Putamen (tissue), 1 donor: ENCODE measurements around the gene NTRK3.
A peak's percentile ranks its signal among the peaks of the same experiment; 100 is the strongest.

Source experiments
- DNase-seq: peaks from one replicate; pipeline ENCODE4 v3.0.0-alpha.2; 2016; ENCODE audit warnings: low spot score

The NTRK3 gene

DNA sequence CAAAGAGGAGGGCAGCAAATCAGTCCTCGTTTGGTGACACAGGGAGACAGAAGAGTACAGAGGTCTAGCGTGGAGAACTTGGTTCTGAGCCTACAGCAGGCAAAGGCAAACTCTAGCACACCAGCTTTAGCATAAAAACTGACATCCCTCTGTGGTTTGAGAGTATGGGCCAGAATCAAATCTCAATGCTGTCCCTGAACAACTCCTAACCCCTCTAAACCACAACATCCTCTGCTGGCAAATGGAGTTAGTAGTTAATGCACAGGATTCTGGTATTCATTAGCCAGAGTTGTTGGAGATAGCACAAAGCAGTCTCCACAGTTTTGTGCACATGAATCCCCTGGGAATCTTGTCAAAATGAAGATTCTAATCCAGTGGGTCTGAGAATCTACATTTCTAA lies 315.8 kb downstream of the NTRK3 start:
- no peak for DNase-seq

DNA sequence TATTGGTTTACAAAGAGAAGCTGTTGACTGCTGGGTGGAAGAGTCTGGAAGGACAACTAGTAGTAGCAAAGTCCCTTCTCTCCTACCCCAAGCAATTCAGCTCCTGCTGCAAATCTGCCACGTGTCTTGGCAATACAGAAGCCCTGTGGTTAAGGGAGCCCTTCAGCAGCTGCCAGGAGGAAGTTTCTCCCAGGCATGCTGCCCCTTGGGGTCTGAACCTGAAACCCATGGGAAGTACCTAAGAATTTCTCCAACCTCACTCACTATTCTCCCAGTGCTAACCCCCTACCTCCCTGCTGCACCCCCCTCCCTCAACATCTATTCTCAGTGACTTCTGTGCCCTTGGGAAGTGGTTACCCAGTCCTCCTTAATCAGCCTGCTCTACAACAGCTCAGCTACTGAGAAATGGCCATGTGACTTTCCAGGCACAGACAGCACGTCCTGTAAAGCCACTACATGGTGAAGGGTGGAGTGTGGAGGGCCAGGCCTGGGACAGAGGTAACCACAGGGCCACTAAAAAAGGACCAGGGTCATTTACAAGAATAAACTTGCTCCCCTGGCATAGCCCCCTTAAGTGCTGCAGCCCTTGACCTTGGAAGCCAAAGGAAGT lies 316.6 kb downstream of the NTRK3 start:
- no peak for DNase-seq

DNA sequence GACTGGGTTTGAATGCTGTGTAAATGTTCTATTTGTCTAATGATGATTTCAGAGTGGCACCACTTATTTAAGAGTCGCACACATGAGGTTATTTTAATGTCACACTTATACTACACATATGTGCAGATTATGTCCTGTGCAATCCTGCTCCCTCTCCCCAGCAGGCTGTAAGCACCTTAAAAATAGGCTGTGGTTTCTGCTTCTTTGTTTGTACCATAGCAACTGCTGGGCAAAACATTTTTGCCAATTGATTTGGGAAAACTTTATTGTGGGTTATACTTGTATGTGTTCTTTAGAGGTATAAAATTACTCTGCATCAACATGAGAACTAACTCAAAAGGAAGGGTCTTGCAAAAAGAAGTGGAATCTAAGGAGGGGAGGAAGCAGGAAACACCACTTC lies 318.5 kb downstream of the NTRK3 start:
- no peak for DNase-seq

DNA sequence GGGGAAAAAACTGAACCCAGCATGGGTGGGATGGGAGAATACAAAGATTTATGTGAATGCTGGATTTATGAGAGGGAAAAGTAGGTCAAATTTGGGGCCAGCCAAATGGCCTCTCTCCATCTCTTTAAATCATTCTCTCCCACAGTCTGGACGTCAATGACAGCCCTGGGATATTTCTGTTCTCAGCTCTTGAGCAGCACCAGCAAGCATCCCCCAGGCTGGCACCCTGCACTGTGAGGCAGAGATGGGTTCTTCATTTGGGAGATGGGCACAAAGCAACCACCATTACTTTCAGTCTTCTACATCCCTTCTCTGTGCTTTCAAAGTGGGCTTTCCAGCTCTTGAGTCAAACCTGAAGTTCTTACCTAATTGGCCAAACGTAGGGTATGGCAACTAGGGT lies 321.0 kb downstream of the NTRK3 start:
- DNase-seq: no peak

DNA sequence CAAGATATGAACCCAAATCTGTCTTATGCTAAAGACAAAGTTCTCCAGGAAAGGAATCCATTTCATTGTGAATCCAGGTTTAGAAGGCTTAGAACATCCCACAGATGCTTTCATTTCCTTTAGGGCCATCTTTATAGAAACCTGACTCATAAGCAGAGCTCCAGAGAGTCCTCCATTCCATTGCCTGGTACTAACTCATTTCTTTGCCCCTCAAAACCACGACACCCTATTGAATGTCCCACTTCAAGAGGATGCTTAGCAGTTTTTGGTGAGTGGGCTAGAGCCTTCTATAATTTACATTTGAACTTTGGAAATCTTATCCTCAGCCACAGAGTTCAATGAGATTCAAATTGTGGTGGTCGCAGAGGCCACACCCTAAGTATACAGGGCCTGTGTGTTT lies 325.0 kb downstream of the NTRK3 start:
- no peak for DNase-seq

DNA sequence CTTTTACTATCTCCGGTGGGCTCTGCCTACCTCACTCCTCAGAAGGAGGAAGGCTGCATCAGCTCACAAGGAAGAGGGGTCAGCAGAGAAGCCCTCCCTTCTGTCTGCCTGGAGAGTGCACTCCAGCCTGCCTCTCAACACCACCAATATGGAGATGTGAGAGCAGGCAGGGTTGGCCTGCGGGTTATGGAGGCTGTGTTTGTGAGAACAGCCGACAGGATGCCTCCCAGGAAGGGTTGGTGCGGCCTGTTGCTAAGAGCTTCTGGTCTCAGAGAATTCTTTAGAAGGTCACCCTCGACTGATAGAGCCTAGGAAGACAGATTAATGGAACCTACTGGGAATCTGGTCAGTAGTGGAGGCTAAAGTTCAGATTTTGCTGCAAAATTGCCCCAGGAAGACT lies 326.1 kb downstream of the NTRK3 start:
- DNase-seq: no peak

DNA sequence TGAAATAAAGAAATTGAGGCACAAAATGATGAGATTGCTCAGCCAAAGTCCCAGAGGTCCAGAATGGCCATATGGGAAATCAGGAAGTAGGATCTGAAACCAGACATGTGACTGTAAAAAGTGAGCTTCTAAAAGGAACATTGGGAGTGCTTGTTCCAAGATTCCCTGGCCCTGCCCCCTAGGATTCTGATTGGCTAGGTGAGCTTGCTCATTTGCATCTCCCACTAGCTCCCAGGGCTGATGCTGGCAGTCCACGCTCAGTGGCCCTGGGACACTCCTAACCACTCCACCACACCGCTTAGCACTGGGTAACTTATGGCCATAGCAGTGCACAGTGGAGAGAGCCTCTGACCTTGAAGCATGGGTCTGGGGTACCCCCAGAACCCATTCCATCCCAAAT lies 326.7 kb downstream of the NTRK3 start:
- DNase-seq: no peak

DNA sequence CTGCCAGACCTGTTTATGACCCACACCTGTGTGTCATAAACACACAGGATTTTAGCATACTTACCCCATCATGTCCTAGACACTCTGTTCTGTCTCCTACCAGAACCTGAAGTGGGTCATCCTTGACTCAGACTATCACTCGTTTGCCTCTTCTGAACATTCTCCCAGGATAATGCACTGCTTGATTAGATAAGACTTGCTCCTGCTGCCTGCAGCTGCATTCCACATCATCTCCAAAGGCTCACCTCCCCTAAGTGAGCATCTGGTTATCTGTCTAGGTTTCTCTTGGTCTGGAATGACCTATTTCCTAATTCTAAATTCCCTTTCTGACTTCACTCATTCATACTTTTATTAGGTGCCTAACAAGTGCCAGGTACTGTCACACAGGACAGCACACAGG lies 332.1 kb downstream of the NTRK3 start:
- no peak for DNase-seq

DNA sequence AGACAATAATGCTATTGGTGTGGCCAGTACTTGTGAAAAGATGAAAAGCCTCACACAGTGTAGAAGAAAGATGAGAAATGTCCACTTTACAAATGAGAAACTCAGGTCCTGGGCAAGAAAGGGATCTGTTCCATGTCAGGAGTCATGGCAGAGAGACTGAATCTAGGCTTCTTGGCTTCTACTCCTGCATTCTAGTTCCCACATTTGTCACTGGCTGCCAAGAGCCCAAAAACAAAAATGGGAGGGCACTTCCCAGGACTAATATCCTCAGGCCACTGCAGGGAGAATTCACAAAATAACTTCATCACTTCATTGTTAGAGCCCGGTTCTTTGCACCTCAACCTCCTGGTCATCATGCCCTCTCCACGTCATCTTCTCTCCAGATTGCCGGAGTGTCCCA lies 337.5 kb downstream of the NTRK3 start:
- DNase-seq: no peak

DNA sequence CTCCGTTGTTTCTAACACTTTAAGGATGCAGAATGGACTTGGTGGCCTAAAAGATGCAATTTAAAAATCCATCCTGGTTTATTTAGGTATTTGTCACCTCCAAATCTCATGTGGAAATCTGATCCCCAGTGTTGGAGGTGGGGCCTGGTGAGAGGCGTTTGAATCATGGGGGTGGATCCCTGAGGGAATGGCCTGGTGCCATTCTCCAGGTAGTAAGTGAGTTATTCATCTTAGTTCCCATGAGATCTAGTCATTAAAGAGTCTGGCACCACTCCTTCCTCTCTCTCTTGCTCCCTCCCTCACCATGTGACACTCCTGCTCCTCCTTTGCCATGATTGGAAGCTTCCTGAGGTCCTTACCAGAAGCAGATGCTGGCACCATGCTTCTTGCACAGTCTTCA lies 339.1 kb downstream of the NTRK3 start:
- no peak for DNase-seq

DNA sequence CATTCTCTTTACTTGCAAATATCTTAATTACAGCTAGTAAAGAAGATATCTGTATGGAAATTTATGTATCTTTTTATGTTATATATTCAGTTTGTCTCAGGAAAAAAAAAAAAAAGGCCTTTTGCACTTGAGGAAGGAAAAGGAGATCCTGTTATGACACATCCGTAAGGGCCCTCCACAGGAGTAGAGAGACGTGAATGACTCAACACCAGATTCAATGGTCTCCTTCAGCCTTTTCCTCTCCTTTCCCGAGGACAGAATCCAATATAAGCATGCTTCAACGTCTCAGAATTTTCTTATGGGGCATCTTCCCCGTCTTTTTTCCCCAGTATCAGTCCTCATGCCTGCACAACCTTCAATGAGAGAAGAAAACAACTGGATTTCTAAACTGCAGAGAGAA lies 340.3 kb downstream of the NTRK3 start:
- DNase-seq: no peak

DNA sequence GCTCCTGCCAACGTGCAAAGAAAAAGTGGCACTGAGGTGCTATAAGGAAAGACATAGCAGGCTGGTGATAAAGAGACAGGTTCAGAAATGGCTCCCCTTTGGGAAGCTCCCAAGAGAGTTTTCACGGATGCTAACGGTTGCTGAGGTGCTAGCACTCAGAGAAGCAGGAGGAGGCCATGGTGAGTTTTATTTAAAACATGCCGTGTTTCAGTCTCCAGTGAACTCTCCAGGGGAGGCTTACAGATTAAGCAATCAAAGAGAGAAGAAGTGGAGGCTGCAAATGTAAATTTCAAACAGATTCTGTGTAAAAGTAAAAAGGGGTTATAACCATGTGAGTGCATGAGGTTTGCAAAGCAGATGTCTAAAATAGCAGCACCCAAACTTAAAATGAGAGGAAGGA lies 346.2 kb downstream of the NTRK3 start:
- DNase-seq: peak; percentile 33

DNA sequence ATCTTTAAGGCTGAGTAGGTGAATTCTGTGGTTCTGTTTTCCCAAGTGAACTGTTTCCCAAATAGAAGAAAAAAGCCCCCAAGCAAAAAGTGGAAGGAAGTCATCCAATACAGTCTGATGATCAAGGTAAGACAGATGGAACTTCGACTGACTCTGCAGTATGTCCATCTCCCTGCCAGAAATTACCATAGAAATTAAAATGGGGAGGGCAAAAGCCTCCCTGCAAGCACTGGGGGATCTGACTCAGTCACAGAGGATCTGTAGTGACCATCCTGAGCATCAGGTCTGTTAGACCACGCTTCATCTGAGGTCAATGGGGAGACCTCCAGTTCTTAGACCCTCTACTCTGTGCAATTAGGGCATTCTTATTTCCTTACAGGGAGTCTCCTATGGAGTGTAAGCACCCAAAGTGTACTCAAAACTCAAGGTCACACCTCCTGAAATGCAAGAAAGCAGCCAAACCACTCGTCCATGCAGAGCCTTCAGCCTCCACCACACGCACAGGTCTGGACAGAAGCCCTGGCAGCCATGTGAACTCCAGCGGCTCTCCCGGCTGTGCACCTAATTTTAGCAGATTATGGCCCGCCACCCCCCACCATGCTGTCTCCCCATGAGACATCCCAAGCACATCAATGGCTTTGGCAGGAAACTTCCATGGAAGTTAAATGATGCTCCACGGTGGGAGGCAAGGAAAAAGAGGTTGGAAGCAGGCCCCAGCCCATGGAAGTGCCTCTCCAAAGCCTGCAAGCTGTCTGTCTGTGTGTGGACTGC lies 348.7 kb downstream of the NTRK3 start:
- DNase-seq: no peak

DNA sequence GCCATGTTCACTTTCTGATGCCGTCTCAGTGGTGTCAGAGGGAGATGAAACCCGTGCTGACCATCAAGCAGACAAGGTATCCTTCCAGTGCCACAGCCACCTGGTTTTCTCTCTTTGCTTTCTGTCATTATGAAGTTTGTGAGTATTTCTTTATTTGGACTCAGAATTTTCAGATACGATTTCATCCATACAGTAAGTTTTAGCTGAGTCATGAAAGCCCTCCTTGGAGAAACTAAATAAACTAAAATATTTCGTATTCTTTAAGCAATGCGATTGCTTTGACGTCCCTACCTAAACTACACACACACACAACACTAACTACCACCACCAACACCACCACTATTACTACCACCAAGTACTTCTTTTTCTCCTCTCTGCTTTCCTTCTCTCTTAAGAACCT lies 350.1 kb downstream of the NTRK3 start:
- DNase-seq: no peak

DNA sequence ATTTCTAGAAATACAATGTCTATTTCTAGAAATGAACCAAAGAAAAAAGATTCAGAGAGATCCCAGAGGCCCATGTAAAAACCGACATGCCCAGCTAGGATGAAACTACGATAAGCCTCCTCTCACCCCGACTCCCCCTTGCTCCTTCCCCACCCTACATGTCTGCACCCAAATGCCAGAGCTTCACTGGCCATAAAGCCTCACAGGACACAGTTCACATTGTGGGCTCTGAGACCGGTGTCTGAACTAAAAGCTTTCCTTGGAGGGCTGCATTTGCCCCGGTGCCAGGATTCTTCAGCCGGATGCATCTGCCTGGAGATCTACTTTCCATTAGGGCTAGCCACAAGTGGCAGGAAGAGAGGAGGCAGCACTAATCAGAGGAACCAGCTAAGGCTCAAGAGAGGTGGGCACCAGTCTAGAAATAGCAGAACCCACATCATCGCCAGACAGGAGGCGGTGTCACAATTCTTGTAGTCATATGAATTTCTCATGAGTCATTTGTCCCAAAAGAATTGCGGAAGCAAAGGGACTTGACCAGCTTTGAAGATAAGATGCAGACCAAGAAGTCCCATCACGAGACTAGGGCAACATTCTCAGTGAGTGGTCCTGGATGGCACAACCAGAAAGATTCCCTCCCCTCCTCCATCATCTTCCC lies 353.6 kb downstream of the NTRK3 start:
- no peak for DNase-seq

DNA sequence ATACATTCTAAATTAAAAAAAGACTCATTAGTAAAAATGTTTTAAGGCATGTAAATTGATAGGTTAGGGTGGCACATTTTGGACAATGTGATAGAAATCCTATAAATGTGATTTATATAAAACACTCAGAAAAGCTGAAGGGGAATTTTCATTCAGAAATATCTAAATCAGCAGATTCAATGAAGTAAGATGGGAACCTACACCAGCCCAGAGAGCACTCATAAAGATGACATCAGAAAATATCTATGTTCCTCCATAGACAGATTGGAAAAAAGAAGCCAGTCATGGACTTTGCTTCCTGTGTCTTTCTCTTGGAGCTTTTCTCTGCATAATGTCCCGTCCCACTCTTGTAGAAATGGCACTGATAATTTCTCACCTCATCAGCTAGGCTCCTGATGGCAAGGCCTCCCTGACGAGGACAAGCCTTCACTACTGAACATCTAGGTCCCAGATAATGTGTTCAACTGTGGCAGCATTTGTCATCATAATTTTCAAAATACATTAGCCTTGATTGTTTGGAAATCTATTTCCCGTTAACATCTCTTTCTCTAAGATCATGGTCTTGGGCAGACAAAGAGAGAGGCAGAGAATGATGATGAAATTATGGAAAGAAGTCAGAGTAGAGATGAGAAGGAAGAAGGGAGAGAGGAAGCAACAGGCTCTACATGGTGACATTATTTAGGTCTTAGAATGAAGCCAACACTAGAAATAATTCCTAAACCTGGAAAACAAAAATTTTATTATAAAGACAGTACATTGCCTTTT lies 354.4 kb downstream of the NTRK3 start:
- DNase-seq: no peak

DNA sequence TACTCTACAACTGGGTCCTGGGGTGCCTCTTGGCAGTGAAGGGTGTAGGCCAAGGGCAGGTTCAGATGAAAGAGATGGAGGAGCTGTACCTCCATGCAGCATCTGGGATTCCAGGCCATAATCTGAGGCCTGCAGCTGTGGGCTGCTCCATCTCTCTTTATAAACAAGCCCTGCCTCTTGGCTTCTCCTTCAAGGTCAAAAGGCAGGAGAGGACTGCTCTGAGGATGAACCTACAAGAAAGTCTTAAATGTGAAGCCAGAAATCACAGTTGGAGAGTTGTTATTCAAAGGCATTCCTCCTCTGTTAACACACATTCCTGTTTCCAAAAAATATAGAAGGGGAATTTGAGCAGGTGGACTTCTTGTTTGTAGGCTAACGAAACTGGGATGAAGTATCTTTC lies 355.5 kb downstream of the NTRK3 start:
- DNase-seq: no peak

DNA sequence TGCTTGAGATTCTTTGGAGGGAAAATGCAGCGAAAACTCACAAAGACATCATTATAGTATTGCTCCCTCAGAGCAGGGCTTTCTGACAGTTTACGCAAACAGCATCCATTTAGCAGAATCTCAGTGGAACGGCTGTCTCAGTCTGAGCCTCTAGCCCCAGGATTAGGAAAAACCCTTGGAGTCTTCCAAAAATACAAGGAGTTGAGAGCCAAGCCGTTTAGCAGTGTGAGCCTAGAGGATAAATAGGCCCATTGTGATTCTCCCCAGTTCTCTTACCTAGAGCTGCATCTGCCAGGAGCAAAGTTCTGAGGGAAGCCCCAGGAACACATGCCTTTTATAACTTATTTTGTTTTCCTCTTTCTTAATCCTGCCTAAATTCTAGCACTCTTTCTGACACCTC lies 359.6 kb downstream of the NTRK3 start:
- peak; percentile 32 for DNase-seq

DNA sequence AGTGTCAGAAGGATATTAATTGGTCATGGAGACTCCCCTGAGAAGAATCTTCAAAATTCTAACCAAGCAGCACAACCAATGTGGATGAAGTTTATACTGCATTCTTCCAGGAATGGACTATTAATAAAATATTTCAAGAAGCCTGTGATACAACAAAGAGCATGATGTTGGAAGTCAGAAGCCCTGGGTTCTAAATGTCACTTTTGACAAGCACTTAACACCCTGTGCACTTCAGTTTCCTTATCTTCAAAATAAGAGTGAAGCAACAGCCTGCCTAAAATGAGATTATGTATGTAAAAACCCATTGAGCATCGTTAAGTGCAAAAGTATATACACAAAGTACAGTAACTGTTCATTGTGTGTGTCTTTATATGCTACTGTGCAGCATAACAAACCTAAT lies 369.4 kb downstream of the NTRK3 start:
- no peak for DNase-seq

DNA sequence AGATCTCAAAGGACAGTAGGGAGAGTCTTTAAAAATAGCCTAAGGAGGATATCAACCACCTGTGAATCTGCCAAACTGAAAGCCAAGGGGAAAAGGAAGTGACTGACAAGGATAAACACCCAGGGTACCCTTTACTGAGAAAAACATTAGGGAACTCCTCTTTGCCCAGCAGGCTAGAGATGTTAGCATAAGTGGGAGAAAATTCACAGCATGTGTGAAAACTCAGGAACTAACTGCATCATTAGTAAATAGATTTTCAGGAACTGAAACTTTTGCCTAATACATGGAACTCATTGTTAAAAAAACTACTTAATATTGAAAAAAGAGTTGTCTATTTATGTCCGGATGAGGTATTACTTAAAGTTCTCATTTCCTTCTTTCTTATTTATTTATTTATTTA lies 375.5 kb downstream of the NTRK3 start:
- no peak for DNase-seq

DNA sequence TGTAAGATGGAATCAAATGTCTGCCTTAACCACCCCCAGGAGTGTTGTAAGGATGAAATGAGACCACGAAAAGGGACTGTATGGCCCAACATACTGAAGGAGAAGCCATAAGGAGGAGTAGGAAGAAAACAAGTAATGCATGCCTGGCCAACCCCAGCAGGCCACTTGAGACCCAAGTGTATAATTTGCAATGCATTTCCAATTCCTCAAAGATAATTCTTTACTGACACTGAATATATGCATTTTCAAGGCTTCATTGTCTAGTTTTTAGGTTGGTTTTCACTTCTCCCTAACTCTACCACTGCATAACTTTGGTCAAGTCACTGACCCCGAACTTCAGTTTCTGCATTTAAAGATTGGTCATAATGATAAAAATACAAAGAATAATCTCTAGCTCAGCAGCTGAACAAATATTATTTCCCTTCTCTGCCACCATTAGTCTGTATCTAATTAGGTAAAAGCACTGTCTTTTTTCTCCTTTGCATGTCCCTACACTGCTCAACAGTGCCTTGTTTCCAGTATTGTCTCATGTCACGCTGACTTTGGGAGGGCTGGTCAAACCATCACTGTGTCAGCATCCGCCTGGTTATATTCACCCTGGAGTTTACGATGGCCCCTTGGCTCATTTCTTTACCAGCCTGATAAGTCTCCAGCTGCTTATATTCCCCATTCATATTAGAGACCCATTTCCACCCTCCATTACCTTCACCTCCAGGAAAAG lies 378.6 kb downstream of the NTRK3 start:
- DNase-seq: no peak
